ENCODE data around the gene KCND1.

- TF ChIP-seq CTCF (conservative IDR thresholded peaks at IDR 0.05; ENCODE audit: low read depth, low read length), result no peak
- TF ChIP-seq EZH2phosphoT487 (IDR thresholded peaks at IDR 0.05; ENCODE audit: borderline replicate concordance, low read length), result no peak
Observed at GRCh38 chrX:48935301-48935670, 36.4 kb downstream of the KCND1 start.

Data from PC-3 (cell line).